Neural cell (in vitro differentiated cells): ENCODE results near the gene FANCI. TPM values are rescaled to one million over a fixed set of nuclear protein-coding genes. Genes with fewer than 3 reads are reported as not detected.

Experiments used
- H2AFZ ChIP-seq: fragments of 200-600, 300-800 bp; sonication (generic), shearing (Covaris generic); 2 replicates; pipeline ENCODE4 v1.6.0; 2014; ENCODE audit warnings: low read depth, mild to moderate bottlenecking, antibody characterized with exemption, low read length, moderate library complexity
- H3F3A ChIP-seq: fragments of 200-600 bp; shearing (Covaris generic); 2 replicates; pipeline ENCODE4 v1.6.1; 2016; ENCODE audit warnings: mild to moderate bottlenecking, moderate library complexity, mixed read lengths, antibody characterized with exemption, low read length; ENCODE audit not compliant: insufficient read depth, poor library complexity, severe bottlenecking
- H3K27ac ChIP-seq: fragments of 200-600, 300-800 bp; sonication (generic), shearing (Covaris generic); 2 replicates; pipeline ENCODE4 v1.5.1; 2014; ENCODE audit warnings: mild to moderate bottlenecking, low read length, moderate library complexity
- H3K27me3 ChIP-seq: fragments of 300-800, 200-600 bp; sonication (generic), shearing (Covaris generic); 2 replicates; pipeline ENCODE4 v1.6.0; 2014; ENCODE audit warnings: mild to moderate bottlenecking, low read depth, low read length, moderate library complexity; ENCODE audit not compliant: insufficient read depth
- H3K36me3 ChIP-seq: fragments of 300-800, 200-600 bp; sonication (generic), shearing (Covaris generic); 2 replicates; pipeline ENCODE4 v1.5.1; 2014; ENCODE audit warnings: mild to moderate bottlenecking, antibody characterized with exemption, low read length, moderate library complexity; ENCODE audit not compliant: insufficient read depth
- H3K4me2 ChIP-seq: fragments of 300-800, 200-600 bp; sonication (generic), shearing (Covaris generic); 2 replicates; pipeline ENCODE4 v1.6.0; 2014; ENCODE audit warnings: mild to moderate bottlenecking, low read length
- H3K4me3 ChIP-seq: fragments of 300-800, 200-600 bp; sonication (generic), shearing (Covaris generic); 2 replicates; pipeline ENCODE4 v1.5.1; 2014; ENCODE audit warnings: mild to moderate bottlenecking, low read length, moderate library complexity
- H3K79me2 ChIP-seq: fragments of 200-600 bp; shearing (Covaris generic); replicated peaks from 2 replicates; pipeline ENCODE4 v1.6.0; 2014; ENCODE audit warnings: mild to moderate bottlenecking, low read length, moderate library complexity; ENCODE audit not compliant: insufficient read depth
- H3K9ac ChIP-seq: fragments of 300-800, 200-600 bp; sonication (generic), shearing (Covaris generic); 2 replicates; pipeline ENCODE4 v1.6.1; 2016; ENCODE audit warnings: mild to moderate bottlenecking, low read length, mixed read lengths
- H3K9me2 ChIP-seq: fragments of 200-600 bp; shearing (Covaris generic); 2 replicates; pipeline ENCODE4 v1.6.1; 2016; ENCODE audit warnings: mild to moderate bottlenecking, low read length, mixed read lengths; ENCODE audit not compliant: insufficient read depth
- H3K9me3 ChIP-seq: fragments of 200-600, 300-800 bp; sonication (generic), shearing (Covaris generic); 2 replicates; pipeline ENCODE4 v1.6.1; 2016; ENCODE audit warnings: mild to moderate bottlenecking, mixed run types, low read length, moderate library complexity, mixed read lengths
- H4K20me1 ChIP-seq: fragments of 200-600 bp; shearing (Covaris generic); 2 replicates; pipeline ENCODE4 v1.6.1; 2016; ENCODE audit warnings: mild to moderate bottlenecking, mixed run types; ENCODE audit not compliant: insufficient read depth
- EP300 ChIP-seq: fragments of 450-650 bp; conservative IDR thresholded peaks from 2 replicates; pipeline ENCODE4 v1.6.1; 2014; ENCODE audit warnings: antibody characterized with exemption, mild to moderate bottlenecking, moderate library complexity; ENCODE audit not compliant: poor library complexity, severe bottlenecking
- EZH2 ChIP-seq: fragments of 200-600, 300-800 bp; shearing (Covaris generic), sonication (generic); IDR thresholded peaks from 2 replicates; pipeline ENCODE4 v1.6.1; 2014; ENCODE audit warnings: antibody characterized with exemption, low read length, borderline replicate concordance, mild to moderate bottlenecking; ENCODE audit not compliant: insufficient read depth, poor library complexity, severe bottlenecking
- MXI1 ChIP-seq: fragments of 450-650 bp; conservative IDR thresholded peaks from 2 replicates; pipeline ENCODE4 v1.6.1; 2014; ENCODE audit warnings: antibody characterized with exemption, mild to moderate bottlenecking; ENCODE audit not compliant: poor library complexity, severe bottlenecking
- POLR2AphosphoS5 ChIP-seq: IDR thresholded peaks from 2 replicates; pipeline ENCODE4 v1.6.1; 2012
- RAD21 ChIP-seq: fragments of 450-650 bp; conservative IDR thresholded peaks from 2 replicates; pipeline ENCODE4 v1.6.1; 2014; ENCODE audit warnings: antibody characterized with exemption, mild to moderate bottlenecking, moderate library complexity
- SMC3 ChIP-seq: fragments of 450-650 bp; conservative IDR thresholded peaks from 2 replicates; pipeline ENCODE4 v1.6.1; 2014; ENCODE audit warnings: antibody characterized with exemption, mild to moderate bottlenecking, moderate library complexity; ENCODE audit not compliant: poor library complexity
- TAF1 ChIP-seq: IDR thresholded peaks from 2 replicates; pipeline ENCODE4 v1.6.1; 2012; ENCODE audit warnings: low read depth
- polyA plus RNA-seq: library from polyadenylated mRNA; depleted of rRNA; stranded (reverse); fragments of >200 nt; gene quantifications from 2 replicates; pipeline ENCODE4 v1.2.3, GENCODE V29; 2014
- TF ChIP-seq, protein P1 (sequence below): fragments of 450-650 bp; IDR thresholded peaks from 2 replicates; pipeline ENCODE4 v1.5.1; 2014; ENCODE audit warnings: antibody characterized with exemption, mild to moderate bottlenecking, moderate library complexity; ENCODE audit not compliant: poor library complexity, severe bottlenecking
- TF ChIP-seq, protein P2 (sequence below): IDR thresholded peaks from 2 replicates; pipeline ENCODE4 v1.6.1; 2012; ENCODE audit warnings: borderline replicate concordance

FANCI gene
- polyA plus RNA-seq, 1 donor from 2014 or later = 5.4 TPM

DNA sequence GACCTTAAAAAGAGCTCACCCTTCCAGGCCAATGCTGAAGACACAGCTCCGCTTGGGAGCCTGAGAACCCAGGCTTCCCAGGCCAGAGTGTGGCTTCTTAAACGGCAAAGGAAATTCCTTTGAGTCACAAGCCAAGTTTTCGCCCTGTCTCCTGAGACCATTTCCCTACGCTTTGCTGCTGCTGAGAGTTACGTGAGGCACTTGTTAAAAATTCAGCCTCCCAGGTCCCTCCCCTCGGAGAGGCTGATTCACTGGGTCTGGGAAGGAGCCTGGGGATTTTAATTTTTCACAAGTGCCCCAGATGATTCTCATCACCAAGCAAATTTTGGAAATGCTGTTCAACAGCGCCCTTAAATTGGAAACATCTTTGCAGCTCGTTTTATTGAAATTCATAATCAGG is 47.9 kb upstream of the FANCI start:
- H3K4me3 ChIP-seq = no peak overlapping the region
- no peak overlapping the region for H2AFZ ChIP-seq
- no peaks in the 10 kb centered on the region for H3F3A ChIP-seq
- no peak overlapping the region for H3K9ac ChIP-seq
- no peaks in the 10 kb centered on the region for H3K9me3 ChIP-seq
- peaks cover 11% of the 10 kb centered on the region for H3K36me3 ChIP-seq
- H3K27me3 ChIP-seq = no peaks in the 10 kb centered on the region
- no peaks in the 10 kb centered on the region for H3K9me2 ChIP-seq
- no peak overlapping the region for H3K4me2 ChIP-seq
- TF ChIP-seq MXI1 (no peak), SMC3 (no peak), POLR2AphosphoS5 (no peak), RAD21 (no peak)
- TF ChIP-seq, protein P1, sequence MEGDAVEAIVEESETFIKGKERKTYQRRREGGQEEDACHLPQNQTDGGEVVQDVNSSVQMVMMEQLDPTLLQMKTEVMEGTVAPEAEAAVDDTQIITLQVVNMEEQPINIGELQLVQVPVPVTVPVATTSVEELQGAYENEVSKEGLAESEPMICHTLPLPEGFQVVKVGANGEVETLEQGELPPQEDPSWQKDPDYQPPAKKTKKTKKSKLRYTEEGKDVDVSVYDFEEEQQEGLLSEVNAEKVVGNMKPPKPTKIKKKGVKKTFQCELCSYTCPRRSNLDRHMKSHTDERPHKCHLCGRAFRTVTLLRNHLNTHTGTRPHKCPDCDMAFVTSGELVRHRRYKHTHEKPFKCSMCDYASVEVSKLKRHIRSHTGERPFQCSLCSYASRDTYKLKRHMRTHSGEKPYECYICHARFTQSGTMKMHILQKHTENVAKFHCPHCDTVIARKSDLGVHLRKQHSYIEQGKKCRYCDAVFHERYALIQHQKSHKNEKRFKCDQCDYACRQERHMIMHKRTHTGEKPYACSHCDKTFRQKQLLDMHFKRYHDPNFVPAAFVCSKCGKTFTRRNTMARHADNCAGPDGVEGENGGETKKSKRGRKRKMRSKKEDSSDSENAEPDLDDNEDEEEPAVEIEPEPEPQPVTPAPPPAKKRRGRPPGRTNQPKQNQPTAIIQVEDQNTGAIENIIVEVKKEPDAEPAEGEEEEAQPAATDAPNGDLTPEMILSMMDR = no peak
- TF ChIP-seq, protein P2, sequence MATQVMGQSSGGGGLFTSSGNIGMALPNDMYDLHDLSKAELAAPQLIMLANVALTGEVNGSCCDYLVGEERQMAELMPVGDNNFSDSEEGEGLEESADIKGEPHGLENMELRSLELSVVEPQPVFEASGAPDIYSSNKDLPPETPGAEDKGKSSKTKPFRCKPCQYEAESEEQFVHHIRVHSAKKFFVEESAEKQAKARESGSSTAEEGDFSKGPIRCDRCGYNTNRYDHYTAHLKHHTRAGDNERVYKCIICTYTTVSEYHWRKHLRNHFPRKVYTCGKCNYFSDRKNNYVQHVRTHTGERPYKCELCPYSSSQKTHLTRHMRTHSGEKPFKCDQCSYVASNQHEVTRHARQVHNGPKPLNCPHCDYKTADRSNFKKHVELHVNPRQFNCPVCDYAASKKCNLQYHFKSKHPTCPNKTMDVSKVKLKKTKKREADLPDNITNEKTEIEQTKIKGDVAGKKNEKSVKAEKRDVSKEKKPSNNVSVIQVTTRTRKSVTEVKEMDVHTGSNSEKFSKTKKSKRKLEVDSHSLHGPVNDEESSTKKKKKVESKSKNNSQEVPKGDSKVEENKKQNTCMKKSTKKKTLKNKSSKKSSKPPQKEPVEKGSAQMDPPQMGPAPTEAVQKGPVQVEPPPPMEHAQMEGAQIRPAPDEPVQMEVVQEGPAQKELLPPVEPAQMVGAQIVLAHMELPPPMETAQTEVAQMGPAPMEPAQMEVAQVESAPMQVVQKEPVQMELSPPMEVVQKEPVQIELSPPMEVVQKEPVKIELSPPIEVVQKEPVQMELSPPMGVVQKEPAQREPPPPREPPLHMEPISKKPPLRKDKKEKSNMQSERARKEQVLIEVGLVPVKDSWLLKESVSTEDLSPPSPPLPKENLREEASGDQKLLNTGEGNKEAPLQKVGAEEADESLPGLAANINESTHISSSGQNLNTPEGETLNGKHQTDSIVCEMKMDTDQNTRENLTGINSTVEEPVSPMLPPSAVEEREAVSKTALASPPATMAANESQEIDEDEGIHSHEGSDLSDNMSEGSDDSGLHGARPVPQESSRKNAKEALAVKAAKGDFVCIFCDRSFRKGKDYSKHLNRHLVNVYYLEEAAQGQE = no peak
- H3K27ac ChIP-seq = no peak overlapping the region
- H3K79me2 ChIP-seq = no peaks in the 10 kb centered on the region
- H4K20me1 ChIP-seq = no peaks in the 10 kb centered on the region

DNA sequence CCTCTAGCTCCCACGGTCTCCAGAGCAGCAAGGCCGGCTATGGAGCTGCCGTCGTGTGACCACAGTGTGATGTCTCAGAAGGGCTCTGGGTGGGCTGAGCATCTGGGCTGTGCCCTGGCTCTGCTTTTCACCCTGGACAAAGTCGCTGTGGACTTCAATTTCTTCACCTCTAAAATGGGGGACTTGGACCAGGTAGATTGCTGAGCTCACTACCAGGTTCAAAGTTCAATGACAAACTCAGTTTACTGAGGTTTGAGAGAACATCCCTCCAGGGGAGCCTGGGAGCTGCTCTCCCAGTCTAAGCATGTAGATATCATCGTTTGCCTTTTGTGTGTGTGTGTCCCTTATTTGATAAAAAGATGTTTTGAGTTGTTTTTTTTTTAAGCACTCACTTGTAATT is 47.5 kb upstream of the FANCI start:
- no peak overlapping the region for H3K27ac ChIP-seq
- H3K79me2 ChIP-seq = no peaks in the 10 kb centered on the region
- no peaks in the 10 kb centered on the region for H3K27me3 ChIP-seq
- no peaks in the 10 kb centered on the region for H3K9me2 ChIP-seq
- H3F3A ChIP-seq = no peaks in the 10 kb centered on the region
- H2AFZ ChIP-seq = no peak overlapping the region
- no peak overlapping the region for H3K4me3 ChIP-seq
- H3K36me3 ChIP-seq = peaks cover 11% of the 10 kb centered on the region
- no peaks in the 10 kb centered on the region for H3K9me3 ChIP-seq
- no peak overlapping the region for H3K4me2 ChIP-seq
- H3K9ac ChIP-seq = no peak overlapping the region
- TF ChIP-seq EP300 (no peak), RAD21 (no peak), EZH2 (no peak), SMC3 (no peak), POLR2AphosphoS5 (no peak), TAF1 (no peak), MXI1 (no peak)
- TF ChIP-seq, protein P2 = no peak
- TF ChIP-seq, protein P1 = no peak
- H4K20me1 ChIP-seq = no peaks in the 10 kb centered on the region
